H1 (cell line): ENCODE results near the gene MAP2K7.

ENCODE experiments used
- ATF3 ChIP-seq: IDR thresholded peaks from 2 replicates; pipeline ENCODE4 v1.6.1; 2011; ENCODE audit warnings: low read depth, mild to moderate bottlenecking, low read length; ENCODE audit not compliant: insufficient read depth
- CTCF ChIP-seq, 3 experiments: IDR thresholded peaks; 1 replicate in 2 of 3; 2 replicates in 1 of 3; pipeline versions ENCODE4 v1.5.1 to v1.6.1; 2011; ENCODE audit warnings: low read length in 3 of 3, mild to moderate bottlenecking in 3 of 3, inconsistent platforms in 2 of 3, low read depth in 1 of 3, moderate library complexity in 1 of 3; ENCODE audit not compliant: insufficient read depth in 1 of 3; ENCODE audit errors: control extremely low read depth in 1 of 3
- EP300 ChIP-seq, 2 experiments: IDR thresholded peaks; 1 replicate in 1 of 2; 2 replicates in 1 of 2; pipeline ENCODE4 v1.6.1; 2011 to 2012; ENCODE audit warnings: low read depth in 2 of 2, low read length in 2 of 2, mild to moderate bottlenecking in 2 of 2, borderline replicate concordance in 1 of 2, inconsistent platforms in 1 of 2, moderate library complexity in 1 of 2
- EZH2 ChIP-seq: fragments of 200-600 bp; sonication (generic); IDR thresholded peaks from 2 replicates; pipeline ENCODE4 v1.7.1; 2012; ENCODE audit warnings: low read depth, mild to moderate bottlenecking, moderate library complexity, low read length, inconsistent platforms; ENCODE audit not compliant: severe bottlenecking
- GABPA ChIP-seq: IDR thresholded peaks from 2 replicates; pipeline ENCODE4 v1.6.1; 2011; ENCODE audit warnings: mild to moderate bottlenecking, low read length, moderate library complexity, borderline replicate concordance; ENCODE audit not compliant: insufficient read depth
- HDAC2 ChIP-seq, 2 experiments: fragments of 300-600 bp in 1 of 2; sonication (generic) in 1 of 2; IDR thresholded peaks; 2 replicates each; pipeline ENCODE4 v1.6.1; 2011 to 2012; ENCODE audit warnings: low read depth in 2 of 2, low read length in 2 of 2, mild to moderate bottlenecking in 2 of 2, moderate library complexity in 2 of 2, borderline replicate concordance in 1 of 2, inconsistent platforms in 1 of 2
- JUN ChIP-seq: IDR thresholded peaks from 2 replicates; pipeline ENCODE4 v1.6.1; 2011; ENCODE audit warnings: low read depth, mild to moderate bottlenecking, improper control_type of control experiment, low read length
- POLR2A ChIP-seq, 2 experiments: IDR thresholded peaks; 1 replicate in 1 of 2; 2 replicates in 1 of 2; pipeline ENCODE4 v1.6.1; 2011; ENCODE audit warnings: low read depth in 2 of 2, low read length in 2 of 2, mild to moderate bottlenecking in 2 of 2; ENCODE audit errors: control extremely low read depth in 1 of 2
- RNF2 ChIP-seq: fragments of 200-900, 300-1000 bp; sonication (generic); IDR thresholded peaks from 2 replicates; pipeline ENCODE4 v1.7.1; 2016; ENCODE audit warnings: borderline replicate concordance, low read depth, mild to moderate bottlenecking, antibody characterized with exemption, low read length; ENCODE audit not compliant: poor library complexity, severe bottlenecking; ENCODE audit errors: missing control alignments
- SP1 ChIP-seq: IDR thresholded peaks from 2 replicates; pipeline ENCODE4 v1.6.1; 2011; ENCODE audit warnings: low read depth, low read length
- SUZ12 ChIP-seq: fragments of 200-600 bp; sonication (generic); IDR thresholded peaks from 2 replicates; pipeline ENCODE4 v1.6.1; 2012; ENCODE audit warnings: mild to moderate bottlenecking, inconsistent platforms, low read length, moderate library complexity, mixed read lengths
- YY1 ChIP-seq: IDR thresholded peaks from 2 replicates; pipeline ENCODE4 v1.6.1; 2011; ENCODE audit warnings: low read depth, mild to moderate bottlenecking, low read length

DNA sequence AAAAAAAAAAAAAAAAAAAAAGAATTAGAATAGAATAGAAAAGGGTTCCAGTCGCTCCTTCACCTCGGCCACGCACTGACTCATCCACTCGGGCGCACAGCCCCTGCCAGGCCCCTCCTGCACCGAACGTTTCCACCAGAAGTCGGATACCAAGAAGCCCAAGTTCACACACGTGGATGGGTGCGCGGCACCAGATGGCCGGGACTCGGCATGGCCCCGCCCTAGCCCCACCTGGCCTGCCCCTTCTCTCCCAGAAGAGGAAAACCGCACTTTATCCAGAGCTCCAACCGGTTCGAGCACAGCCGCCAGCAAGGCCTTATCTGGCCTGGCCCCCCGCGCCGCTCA lies 35.4 kb upstream of the MAP2K7 start:
- TF ChIP-seq HDAC2 (IDR thresholded peaks at IDR 0.05; ENCODE audit: borderline replicate concordance in 1 of 2, low read depth in 2 of 2, low read length in 2 of 2) = no peak
- TF ChIP-seq CTCF (IDR thresholded peaks at IDR 0.05; ENCODE audit: control extremely low read depth in 1 of 3, insufficient read depth in 1 of 3, low read depth in 1 of 3, low read length in 3 of 3) = no peak
- no peak for TF ChIP-seq GABPA
- no peak for TF ChIP-seq YY1
- TF ChIP-seq POLR2A (IDR thresholded peaks at IDR 0.05; ENCODE audit: control extremely low read depth in 1 of 2, low read depth in 2 of 2, low read length in 2 of 2) = no peak
- TF ChIP-seq EZH2 = no peak
- TF ChIP-seq SP1 = no peak
- TF ChIP-seq ATF3 = no peak
- no peak for TF ChIP-seq RNF2
- TF ChIP-seq SUZ12 = no peak
- TF ChIP-seq JUN = no peak
- no peak for TF ChIP-seq EP300 (IDR thresholded peaks at IDR 0.05; ENCODE audit: borderline replicate concordance in 1 of 2, low read depth in 2 of 2, low read length in 2 of 2)
